Astrocyte (in vitro differentiated cells and primary cell): Measurements from ENCODE around the gene CARM1. TPM values are rescaled to one million over a fixed set of nuclear protein-coding genes. Genes with fewer than 3 reads are reported as not detected.

ENCODE experiments used
- DNase-seq: peaks from one replicate; pipeline ENCODE4 v3.0.0-alpha.2; 2010; ENCODE audit warnings: low read depth
- FAIRE-seq: peaks from 2 replicates; lab custom pipeline; 2011; peaks lifted over from hg19 to GRCh38; lab: Jason Lieb, UNC
- H2AFZ ChIP-seq: 2 replicates; pipeline ENCODE4 v1.6.0; 2012; ENCODE audit warnings: low read depth, low read length, inconsistent platforms
- H3K27ac ChIP-seq: 2 replicates; pipeline ENCODE4 v1.5.1; 2011; ENCODE audit warnings: low read depth, low read length, inconsistent platforms
- H3K27me3 ChIP-seq: 2 replicates; pipeline ENCODE4 v1.6.0; 2011; ENCODE audit warnings: low read length, inconsistent platforms; ENCODE audit not compliant: insufficient read depth
- H3K36me3 ChIP-seq: 2 replicates; pipeline ENCODE4 v1.5.1; 2011; ENCODE audit warnings: low read length, inconsistent platforms; ENCODE audit not compliant: insufficient read depth
- H3K4me1 ChIP-seq: 2 replicates; pipeline ENCODE4 v1.5.1; 2011; ENCODE audit warnings: low read length, inconsistent platforms; ENCODE audit not compliant: insufficient read depth
- H3K4me2 ChIP-seq: 2 replicates; pipeline ENCODE4 v1.6.0; 2012; ENCODE audit warnings: low read length, inconsistent platforms
- H3K4me3 ChIP-seq: 2 replicates; pipeline ENCODE4 v1.5.1; 2011; ENCODE audit warnings: low read depth, mild to moderate bottlenecking, low read length, inconsistent platforms; ENCODE audit not compliant: insufficient read depth
- H3K79me2 ChIP-seq: 2 replicates; pipeline ENCODE4 v1.6.0; 2012; ENCODE audit warnings: mild to moderate bottlenecking, low read length, inconsistent platforms; ENCODE audit not compliant: insufficient read depth
- H3K9ac ChIP-seq: 2 replicates; pipeline ENCODE4 v1.6.0; 2012; ENCODE audit warnings: mild to moderate bottlenecking, low read length, inconsistent platforms
- H3K9me3 ChIP-seq: 2 replicates; pipeline ENCODE4 v1.5.1; 2012; ENCODE audit warnings: low read depth, mild to moderate bottlenecking, low read length, inconsistent platforms; ENCODE audit not compliant: insufficient read depth
- H4K20me1 ChIP-seq: 2 replicates; pipeline ENCODE4 v1.6.0; 2012; ENCODE audit warnings: low read length, inconsistent platforms; ENCODE audit not compliant: insufficient read depth
- H3K27ac Mint-ChIP-seq: one replicate; pipeline ENCODE4 v1.8.0; 2021; ENCODE audit warnings: mild to moderate bottlenecking, mixed read lengths; ENCODE audit not compliant: unreplicated experiment
- H3K27me3 Mint-ChIP-seq: one replicate; pipeline ENCODE4 v1.8.0; 2021; ENCODE audit warnings: low read depth, mixed read lengths; ENCODE audit not compliant: unreplicated experiment
- H3K36me3 Mint-ChIP-seq: one replicate; pipeline ENCODE4 v1.8.0; 2021; ENCODE audit warnings: low read depth, mixed read lengths; ENCODE audit not compliant: unreplicated experiment
- H3K4me1 Mint-ChIP-seq: one replicate; pipeline ENCODE4 v1.8.0; 2021; ENCODE audit warnings: low read depth, mixed read lengths; ENCODE audit not compliant: unreplicated experiment
- H3K4me3 Mint-ChIP-seq: one replicate; pipeline ENCODE4 v1.8.0; 2021; ENCODE audit warnings: mild to moderate bottlenecking, moderate library complexity, mixed read lengths; ENCODE audit not compliant: unreplicated experiment
- H3K9me3 Mint-ChIP-seq: one replicate; pipeline ENCODE4 v1.8.0; 2021; ENCODE audit warnings: mild to moderate bottlenecking, mixed read lengths; ENCODE audit not compliant: unreplicated experiment
- EZH2 ChIP-seq: IDR thresholded peaks from 2 replicates; pipeline ENCODE4 v1.6.1; 2012; ENCODE audit warnings: mild to moderate bottlenecking, low read length, inconsistent platforms; ENCODE audit not compliant: insufficient read depth
- total RNA-seq: library from RNA; stranded (reverse); gene quantifications from 2 replicates; pipeline ENCODE4 v1.2.1, GENCODE V29; 2021
- TF ChIP-seq, protein P1 (sequence below): IDR thresholded peaks from 2 replicates; pipeline ENCODE4 v1.5.1; 2011; ENCODE audit warnings: low read depth, mild to moderate bottlenecking, inconsistent platforms, low read length, moderate library complexity; ENCODE audit not compliant: insufficient read depth

The CARM1 gene
- total RNA-seq, 1 donor from 2014 or later, result 62.6 TPM

GRCh38 chr19:10863107-10863717 is 8.1 kb upstream of the CARM1 start:
- no peaks in the 10 kb centered on the region for H3K4me1 ChIP-seq
- H3K27me3 ChIP-seq, result no peaks in the 10 kb centered on the region
- peak overlapping the region; percentile 33 for H3K9ac ChIP-seq
- H4K20me1 ChIP-seq, result no peaks in the 10 kb centered on the region
- peak overlapping the region; percentile 63 for H3K4me2 ChIP-seq
- H2AFZ ChIP-seq, result peak overlapping the region; percentile 58
- no peaks in the 10 kb centered on the region for H3K36me3 ChIP-seq
- H3K27ac Mint-ChIP-seq, result peak overlapping the region; percentile 70
- TF ChIP-seq, protein P1, sequence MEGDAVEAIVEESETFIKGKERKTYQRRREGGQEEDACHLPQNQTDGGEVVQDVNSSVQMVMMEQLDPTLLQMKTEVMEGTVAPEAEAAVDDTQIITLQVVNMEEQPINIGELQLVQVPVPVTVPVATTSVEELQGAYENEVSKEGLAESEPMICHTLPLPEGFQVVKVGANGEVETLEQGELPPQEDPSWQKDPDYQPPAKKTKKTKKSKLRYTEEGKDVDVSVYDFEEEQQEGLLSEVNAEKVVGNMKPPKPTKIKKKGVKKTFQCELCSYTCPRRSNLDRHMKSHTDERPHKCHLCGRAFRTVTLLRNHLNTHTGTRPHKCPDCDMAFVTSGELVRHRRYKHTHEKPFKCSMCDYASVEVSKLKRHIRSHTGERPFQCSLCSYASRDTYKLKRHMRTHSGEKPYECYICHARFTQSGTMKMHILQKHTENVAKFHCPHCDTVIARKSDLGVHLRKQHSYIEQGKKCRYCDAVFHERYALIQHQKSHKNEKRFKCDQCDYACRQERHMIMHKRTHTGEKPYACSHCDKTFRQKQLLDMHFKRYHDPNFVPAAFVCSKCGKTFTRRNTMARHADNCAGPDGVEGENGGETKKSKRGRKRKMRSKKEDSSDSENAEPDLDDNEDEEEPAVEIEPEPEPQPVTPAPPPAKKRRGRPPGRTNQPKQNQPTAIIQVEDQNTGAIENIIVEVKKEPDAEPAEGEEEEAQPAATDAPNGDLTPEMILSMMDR, result no peak
- no peak for TF ChIP-seq EZH2
- no peak overlapping the region for H3K27ac ChIP-seq
- peaks cover 1% of the 10 kb centered on the region for H3K36me3 Mint-ChIP-seq
- H3K4me3 Mint-ChIP-seq, result peak overlapping the region; percentile 46
- no peaks in the 10 kb centered on the region for H3K79me2 ChIP-seq
- H3K27me3 Mint-ChIP-seq, result no peaks in the 10 kb centered on the region
- DNase-seq (peak; percentile 36), FAIRE-seq (no peak)
- H3K4me1 Mint-ChIP-seq, result peaks cover 6% of the 10 kb centered on the region
- no peak overlapping the region for H3K4me3 ChIP-seq
- no peaks in the 10 kb centered on the region for H3K9me3 ChIP-seq
- H3K9me3 Mint-ChIP-seq, result no peaks in the 10 kb centered on the region

DNA sequence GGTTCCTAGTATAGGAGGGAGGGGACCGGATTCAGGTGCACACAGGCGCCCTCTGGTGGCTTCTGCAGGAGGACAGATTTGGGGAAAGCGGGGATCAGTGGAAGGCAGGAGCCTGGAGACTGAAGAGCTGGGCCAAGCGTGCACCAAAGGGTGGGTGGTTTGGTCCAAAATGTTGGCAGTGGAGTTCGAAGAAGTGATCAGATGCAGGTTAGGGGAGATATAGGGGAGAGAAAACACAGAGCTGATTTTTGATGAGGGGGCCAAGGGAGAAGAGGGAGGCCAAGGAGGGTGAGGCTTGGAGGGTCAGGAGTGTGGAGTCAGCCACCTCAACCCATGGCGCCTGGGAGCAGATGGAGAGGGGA is 6.8 kb upstream of the CARM1 start:
- H4K20me1 ChIP-seq, result no peaks in the 10 kb centered on the region
- no peaks in the 10 kb centered on the region for H3K9me3 ChIP-seq
- H3K4me1 ChIP-seq, result no peaks in the 10 kb centered on the region
- H3K27ac ChIP-seq, result no peak overlapping the region
- peak overlapping the region; percentile 35 for H3K4me3 Mint-ChIP-seq
- no peaks in the 10 kb centered on the region for H3K9me3 Mint-ChIP-seq
- no peaks in the 10 kb centered on the region for H3K27me3 Mint-ChIP-seq
- no peaks in the 10 kb centered on the region for H3K36me3 ChIP-seq
- peak overlapping the region; percentile 68 for H3K4me2 ChIP-seq
- no peak for FAIRE-seq
- no peaks in the 10 kb centered on the region for H3K27me3 ChIP-seq
- peaks cover 6% of the 10 kb centered on the region for H3K4me1 Mint-ChIP-seq
- peak overlapping the region; percentile 45 for H3K27ac Mint-ChIP-seq
- H3K4me3 ChIP-seq, result no peak overlapping the region
- H3K36me3 Mint-ChIP-seq, result peaks cover 2% of the 10 kb centered on the region
- TF ChIP-seq, protein P1, result peak; percentile 85
- no peak for TF ChIP-seq EZH2
- H2AFZ ChIP-seq, result peak overlapping the region; percentile 68
- no peaks in the 10 kb centered on the region for H3K79me2 ChIP-seq
- H3K9ac ChIP-seq, result peak overlapping the region; percentile 33
- DNase-seq, result peak; percentile 32

- H3K36me3 ChIP-seq, result no peaks in the 10 kb centered on the region
- Mint-ChIP-seq H3K4me1 (peaks cover 6% of the 10 kb centered on the region), H3K36me3 (peaks cover 2% of the 10 kb centered on the region), H3K9me3 (no peaks in the 10 kb centered on the region), H3K27ac (peak overlapping the region; percentile 34), H3K27me3 (no peaks in the 10 kb centered on the region), H3K4me3 (no peak overlapping the region)
- DNase-seq, result no peak
- no peaks in the 10 kb centered on the region for H3K79me2 ChIP-seq
- H3K27me3 ChIP-seq, result no peaks in the 10 kb centered on the region
- no peaks in the 10 kb centered on the region for H4K20me1 ChIP-seq
- TF ChIP-seq, protein P1, result no peak
- no peak for TF ChIP-seq EZH2
- H3K27ac ChIP-seq, result no peak overlapping the region
- H3K9me3 ChIP-seq, result no peaks in the 10 kb centered on the region
- H3K4me1 ChIP-seq, result peaks cover 4% of the 10 kb centered on the region
- H3K9ac ChIP-seq, result no peak overlapping the region
- FAIRE-seq, result no peak
- H3K4me2 ChIP-seq, result no peak overlapping the region
- no peak overlapping the region for H2AFZ ChIP-seq
- no peak overlapping the region for H3K4me3 ChIP-seq
Observed at GRCh38 chr19:10866495-10866894, 4.9 kb upstream of the CARM1 start.
